Stimulated activated CD8-positive, alpha-beta memory T cell treated with anti-CD3 and anti-CD28 coated beads, Interleukin-2, amount 100 ng/mL, for 48 hours (primary cell): Measurements from ENCODE around the gene PTPN21.

ENCODE experiments used
- DNase-seq, 2 donors: peaks; one replicate each; pipeline ENCODE4 v3.0.0-alpha.2; 2020; ENCODE audit warnings: low read depth in 2 of 2

PTPN21 gene

DNA sequence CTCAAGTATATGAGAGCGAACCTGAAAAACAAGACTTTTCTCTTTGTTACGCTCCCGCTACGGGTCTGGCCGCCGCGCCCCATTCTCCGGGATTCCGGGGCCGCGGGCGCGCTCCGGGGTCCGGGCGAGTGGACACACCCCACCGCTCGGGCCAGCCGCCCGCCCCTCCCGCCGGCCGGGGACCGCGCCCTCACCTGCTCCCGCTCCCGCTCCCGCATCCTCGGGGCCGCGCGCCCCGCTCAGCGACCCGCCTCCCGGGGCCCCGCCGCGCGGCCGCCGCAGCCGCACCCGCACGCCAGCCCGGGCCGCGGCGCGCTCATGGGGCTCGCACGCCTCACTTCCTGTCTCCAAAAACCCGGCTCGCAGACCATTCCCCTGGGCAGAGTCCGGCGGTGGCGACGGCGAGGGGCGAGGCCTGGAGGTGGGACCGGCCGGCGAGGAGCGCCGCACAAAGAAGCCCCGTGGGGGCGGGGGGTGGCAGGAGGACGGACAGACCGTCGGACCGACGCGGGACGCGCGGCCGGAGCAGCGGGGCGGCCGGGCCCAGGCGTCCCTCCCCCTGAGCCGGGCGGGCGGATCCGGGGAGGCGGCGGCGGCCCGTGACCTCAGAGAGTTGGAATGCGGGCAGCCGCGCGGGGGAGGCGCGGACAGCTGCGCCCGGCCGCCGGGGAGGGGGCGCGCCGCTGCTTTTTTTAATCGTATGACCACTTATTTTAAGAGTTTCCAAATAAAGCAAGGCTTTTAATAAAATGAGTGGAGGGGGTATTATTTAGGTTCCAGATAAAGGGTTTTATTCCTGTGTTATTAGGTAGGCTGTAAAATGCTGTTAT, at the start of gene PTPN21:
PTPN21 (minus strand) TSS at position 551 of the 830 bp plus-strand sequence. CDS start 4,590 bp downstream, outside the sequence.
- peak in 1 of 2 donors; percentile 2 for DNase-seq

DNA sequence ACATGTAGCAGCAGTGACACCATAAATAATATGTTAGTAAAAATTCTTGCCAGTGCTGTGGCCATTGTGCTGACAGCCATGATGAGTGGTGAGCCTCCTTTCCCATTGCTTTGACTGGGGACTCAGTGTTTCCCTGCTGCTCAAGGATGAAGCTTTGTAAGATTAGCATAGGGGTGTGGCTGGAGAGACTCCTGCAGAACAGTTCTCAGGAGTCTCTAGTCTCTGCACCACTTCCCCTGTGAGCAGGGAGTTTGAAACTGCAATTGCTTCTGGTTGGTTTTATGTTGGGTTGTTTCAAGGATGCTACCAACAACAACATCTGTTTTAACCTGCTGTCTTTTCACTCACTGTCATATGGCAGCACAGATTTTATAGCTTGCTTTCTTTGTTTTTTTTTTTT, 49.4 kb upstream of the PTPN21 start:
- no peak for DNase-seq

DNA sequence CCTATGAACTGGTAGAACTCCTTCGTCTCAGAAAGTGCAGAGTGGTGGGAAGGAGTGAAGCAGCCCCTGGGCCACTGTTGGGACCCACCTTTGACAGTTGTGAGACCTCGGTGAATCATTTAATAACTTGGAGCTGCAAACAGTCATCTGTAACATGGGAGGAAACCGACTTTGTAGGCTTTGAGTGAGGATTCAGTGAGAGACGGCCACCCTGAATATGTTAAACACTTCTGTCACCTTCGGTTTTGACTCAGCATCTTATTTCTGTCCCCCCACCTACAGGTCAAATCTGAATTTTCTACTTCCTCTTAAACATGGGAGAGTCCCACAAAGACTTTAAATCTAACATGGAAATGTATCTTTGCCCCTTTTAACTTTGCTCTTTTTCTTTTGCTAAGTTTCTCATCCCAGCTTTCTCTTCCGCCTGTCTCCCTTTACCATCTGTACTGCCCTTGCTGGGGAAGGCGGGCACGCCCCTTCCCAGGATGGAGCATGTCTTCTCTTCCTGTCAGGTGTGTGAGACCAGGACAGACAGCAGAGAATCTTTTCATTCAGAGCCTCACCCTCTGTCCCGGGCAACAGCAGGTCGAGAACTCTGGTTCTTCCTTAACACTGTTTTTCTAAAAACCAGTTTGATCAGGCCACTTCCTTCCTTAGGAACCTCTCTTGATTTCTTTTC, 45.1 kb upstream of the PTPN21 start:
- DNase-seq = peak in 1 of 2 donors; percentile 16

DNA sequence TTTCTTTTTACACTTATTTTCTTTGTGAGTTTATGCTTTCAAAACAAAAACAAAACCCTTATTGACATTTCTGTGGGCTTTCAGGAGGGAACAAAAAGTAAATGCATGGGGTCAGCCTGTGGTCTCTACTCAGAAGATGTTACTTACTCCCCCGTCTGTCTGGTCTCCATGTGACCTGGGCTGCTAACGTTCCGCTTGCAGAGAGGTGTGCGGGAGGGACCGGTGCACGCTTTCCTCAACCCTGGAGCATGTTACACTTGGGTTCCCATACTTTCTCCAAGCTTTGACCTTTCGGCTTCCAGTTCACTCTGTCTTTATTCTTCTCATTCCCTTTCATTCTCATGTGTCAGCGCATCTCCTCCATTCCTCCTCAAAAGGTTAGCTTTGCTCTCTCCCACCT, 44.5 kb upstream of the PTPN21 start:
- DNase-seq = no peak

DNA sequence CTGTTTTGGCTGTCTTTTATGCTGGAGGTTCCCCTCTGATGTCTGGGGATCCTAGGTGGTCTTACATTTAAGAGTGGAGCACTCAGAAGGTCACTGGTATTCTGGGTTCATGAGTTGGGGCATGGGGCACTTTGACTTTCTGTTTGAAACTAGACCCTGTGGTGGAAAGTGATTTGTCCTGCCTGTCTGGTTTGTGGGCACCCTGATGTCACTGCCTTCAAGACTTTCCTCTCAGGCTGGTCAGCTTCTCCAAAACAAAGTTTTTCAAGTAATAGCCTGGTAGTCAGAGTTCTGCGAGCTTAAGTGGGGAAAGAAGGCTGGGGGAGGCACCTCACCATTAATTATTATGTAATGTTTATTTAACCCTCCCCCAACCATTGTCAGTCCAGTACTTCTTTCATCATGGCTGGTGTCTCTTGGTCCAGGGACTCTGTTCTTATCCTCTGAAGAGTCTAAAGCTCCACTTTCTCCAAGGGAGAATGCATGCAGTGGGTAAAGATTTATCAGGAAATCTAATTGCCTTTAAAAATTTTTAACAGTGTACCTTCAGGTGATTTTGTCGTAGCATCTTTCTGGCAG, 43.4 kb upstream of the PTPN21 start:
- no peak for DNase-seq

DNA sequence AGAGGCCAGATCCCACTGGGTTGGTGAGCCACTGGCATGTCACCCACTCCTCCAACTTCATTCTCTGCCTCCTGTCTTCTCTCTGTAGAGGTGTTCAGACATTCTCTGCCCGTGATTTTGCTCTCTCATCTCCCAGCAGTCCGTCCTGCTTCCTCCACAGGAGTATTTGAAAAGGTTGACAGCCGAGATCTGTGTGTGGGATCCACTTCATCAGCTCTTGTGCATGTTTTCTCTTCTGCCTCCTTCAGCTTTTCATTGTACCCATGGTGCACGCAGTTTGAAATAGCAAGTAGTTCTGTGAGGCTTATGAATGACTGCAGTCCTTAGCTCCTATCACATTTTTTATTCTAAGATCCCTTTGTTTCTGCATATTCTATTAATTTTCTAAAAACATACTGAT, 42.8 kb upstream of the PTPN21 start:
- no peak for DNase-seq

DNA sequence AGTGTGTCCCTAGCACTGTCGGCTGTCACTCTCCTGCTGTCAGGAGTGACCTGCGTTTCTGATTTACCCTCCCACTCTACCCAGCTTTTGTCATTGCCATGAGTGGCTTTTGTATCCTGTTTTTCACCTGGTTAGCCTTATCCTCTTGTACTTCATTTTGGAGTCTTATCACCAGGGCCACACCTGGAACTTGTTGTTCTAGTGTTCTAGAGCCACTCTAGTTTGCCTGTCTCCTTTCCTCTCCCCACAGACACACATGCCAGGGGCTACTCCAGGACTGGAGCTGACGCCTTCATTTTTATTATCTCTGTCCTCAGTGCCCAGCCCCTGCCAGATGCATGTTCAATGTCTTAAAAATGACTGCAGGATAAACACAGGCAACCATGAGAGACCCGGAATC, 42.2 kb upstream of the PTPN21 start:
- no peak for DNase-seq

DNA sequence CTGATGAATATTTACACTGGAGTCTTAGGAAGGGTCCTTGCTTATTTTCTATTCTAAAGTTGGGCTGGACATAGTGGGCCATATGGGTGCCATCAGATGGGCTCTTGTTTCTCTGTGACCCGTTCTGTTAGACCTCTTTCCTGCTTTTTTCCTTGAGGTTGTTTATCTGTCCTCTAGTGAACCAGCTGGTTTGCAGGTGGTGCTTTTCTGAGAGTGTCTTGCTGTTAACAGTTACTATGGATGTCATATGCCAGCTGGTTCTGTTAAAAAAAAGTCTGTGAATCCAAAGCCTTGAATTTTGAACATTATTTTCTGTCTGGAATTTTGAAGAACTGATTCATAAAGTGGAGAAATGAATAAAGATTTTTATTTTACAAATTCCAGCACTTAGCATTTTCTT, 37.2 kb upstream of the PTPN21 start:
- no peak for DNase-seq

DNA sequence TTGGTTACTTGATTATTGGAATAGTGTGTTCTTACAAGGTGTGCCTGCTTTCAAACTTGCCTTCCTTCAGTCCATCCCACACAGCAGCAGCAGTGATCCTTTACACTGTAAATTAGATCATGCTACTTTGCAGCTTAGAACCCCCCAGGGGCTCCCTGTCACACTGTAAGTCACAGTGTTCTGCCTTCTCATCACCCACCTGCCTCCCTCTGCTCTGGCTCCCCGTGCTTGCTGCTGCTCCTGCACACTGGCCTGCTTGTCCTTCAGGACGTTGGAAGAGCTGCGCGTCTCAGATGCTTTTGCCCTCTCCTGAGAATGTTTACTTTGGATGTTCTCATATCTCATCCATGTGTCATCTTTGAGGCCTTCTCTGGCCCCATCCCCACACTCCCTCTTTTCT, 35.4 kb upstream of the PTPN21 start:
- no peak for DNase-seq

DNA sequence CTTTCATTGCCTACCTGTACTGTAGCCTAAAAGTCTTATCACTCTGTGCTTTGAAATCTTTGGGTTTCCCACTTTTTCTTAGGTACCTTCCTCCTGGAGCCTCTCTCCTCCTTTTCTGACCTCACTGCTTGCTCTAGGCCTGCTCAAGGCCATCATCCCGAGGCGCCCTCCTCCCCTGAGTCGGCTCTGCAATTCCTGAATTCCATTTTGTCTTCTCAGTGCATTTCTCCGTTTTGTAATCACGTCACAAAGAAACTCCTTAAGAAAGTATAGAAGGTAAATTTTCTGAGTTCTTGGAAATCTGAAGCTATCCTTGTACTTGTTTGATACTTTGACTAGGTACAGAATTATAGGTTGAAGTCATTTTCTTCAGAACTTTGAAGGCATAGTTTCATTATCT, 33.3 kb upstream of the PTPN21 start:
- DNase-seq = no peak

DNA sequence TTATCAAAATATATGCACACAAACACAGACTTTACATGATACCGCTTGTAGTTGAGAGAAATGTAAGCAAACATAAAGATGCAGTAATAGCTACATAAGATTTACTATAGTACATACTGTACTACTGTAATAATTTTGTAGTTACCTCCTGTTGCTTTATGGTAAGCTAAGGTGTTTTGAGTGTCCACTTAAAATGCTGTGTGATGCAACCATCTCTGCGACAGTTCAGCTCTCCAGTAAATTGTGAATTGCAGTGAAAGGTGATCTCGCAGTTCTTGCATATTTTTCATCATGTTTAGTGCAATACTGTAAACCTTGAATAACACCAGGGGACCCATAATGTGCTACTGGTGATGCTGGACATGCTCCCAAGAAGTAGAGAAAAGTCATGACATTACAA, 29.6 kb upstream of the PTPN21 start:
- DNase-seq = no peak

DNA sequence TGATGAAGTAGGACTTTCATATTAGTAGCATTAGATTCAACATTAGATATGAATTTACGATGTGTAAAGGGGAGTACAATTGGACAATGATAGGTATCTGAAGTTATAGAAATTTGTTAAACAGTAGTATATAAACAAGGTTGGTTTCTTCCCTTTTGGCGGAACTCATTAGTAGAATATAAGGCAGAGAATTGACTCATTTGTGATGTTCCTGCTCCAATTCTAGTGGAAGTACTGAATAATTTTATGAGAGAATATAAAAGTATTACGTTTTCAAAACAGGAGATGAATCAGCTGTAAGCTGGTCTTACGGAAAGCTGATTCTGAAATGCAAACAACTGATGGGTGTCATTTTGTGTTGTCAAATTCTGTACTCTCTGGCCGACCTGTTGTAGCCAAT, 21.4 kb upstream of the PTPN21 start:
- no peak for DNase-seq

DNA sequence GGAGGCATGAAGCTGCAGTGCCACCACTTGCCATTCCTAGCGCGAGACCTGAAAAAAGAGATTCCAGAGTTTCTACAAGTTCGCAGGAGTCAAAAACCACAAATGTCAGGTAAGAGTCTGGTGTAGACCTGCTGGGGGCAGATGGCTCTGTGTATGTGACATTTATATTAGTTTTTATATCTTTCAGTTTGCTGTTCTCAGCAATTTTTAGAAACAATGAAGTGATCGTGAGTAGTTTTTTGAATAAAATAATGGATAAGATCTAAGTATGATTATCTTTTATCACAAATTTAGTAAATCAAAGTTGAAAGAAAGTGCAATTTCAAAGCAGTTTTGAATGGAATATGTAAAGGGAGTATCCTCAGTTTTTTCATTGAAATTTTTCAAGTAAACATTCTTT, 17.3 kb upstream of the PTPN21 start:
- DNase-seq = no peak

DNA sequence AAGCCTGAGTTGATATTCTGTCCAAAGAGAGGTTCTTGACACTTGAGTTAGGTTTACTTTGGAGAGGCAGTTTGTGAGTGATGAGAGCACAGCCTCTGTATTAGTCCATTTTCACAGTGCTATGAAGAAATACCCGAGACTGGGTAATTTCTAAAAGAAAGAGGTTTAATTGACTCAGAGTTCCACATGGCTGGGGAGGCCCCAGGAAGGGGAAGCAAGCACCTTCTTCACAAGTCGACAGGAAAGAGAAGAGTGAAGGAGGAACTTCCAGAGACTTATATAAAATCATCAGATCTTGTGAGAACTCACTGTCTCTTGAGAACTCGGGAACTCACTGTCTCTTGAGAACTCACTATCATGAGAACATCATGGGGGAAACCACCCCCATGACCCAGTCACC, 13.4 kb upstream of the PTPN21 start:
- no peak for DNase-seq

DNA sequence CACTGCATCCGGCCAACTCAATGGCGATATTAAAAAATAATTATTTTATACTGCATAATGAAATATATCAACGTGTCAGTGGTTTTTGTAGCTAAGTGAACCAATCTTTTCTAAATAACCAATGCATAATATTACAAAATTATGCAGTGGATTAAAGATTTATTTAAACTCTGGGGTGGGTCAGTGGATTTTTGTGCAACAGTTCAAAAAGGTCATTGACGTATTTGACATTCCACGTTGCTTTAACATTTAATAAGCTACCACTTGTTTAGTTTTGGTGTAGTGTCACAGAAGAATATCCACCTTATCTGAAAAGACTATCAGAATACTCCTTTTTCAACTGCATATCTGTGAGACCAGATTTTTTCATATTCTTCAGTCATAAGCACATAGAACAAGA, 10.6 kb upstream of the PTPN21 start:
- DNase-seq = no peak

DNA sequence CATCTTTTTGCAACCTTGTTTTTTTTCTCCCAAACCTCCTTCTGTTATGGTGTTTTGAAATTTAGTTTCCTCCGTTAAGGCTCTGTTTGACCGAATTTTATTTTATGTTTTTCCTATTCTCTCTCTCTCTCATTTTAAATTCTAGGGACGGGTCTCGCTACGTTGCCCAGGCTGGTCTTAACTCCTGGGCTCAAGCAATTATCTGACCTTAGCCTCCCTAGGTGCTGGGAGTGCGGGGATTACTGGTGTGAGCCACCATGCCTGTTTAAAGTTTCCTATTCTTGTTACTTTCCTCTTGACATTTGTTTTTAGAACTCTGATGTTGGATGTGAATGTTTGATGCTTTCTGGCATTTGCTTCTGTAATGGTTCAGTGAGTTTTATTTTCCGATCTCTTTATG, 9.0 kb upstream of the PTPN21 start:
- DNase-seq = no peak

DNA sequence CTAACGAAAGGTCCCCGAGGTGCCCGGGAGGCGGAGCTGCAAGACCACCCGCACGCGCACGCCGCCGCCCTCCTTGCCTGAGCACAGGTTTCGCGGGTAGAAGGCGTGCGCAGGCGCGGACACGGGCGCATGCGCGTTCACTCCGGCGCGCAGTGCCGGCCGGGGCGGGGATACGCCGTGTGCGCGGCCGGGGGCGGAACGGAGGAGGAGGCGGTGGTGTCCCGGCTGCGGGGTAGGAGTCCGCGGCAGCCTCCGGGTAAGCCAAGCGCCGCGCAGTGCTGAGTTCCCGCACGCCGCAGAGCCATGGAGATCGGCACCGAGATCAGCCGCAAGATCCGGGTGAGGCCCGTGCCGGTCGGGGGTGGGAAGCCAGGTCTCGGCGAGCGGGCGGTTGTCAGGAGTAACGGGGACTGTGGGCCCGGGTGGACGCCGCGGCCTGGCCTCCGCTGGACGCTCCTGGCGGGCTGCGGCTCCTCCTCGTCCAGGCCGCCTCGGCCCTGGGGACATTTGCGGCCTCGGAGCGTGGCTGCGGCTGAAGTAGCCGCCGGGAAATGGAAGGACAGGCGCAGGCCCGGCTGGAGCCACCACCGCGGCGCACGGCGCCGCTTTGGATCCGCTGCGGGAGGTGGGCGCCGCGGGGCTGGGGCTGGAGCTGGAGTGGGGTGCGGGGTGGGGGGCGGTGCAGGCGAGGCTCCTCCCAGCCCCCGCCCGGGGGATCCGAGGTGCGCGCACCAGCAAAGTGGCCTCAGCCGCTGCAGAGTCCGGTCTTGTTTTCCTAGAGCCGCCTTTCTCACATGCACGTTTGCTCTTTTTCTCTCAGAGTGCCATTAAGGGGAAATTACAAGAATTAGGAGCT, 8.3 kb upstream of the PTPN21 start, which contains the start of gene ZC3H14:
ZC3H14 (plus strand) TSS at position 207 of the 856 bp plus-strand sequence; CDS start at position 304, 97 bp downstream.
- DNase-seq = peak; percentile 80 to 84

DNA sequence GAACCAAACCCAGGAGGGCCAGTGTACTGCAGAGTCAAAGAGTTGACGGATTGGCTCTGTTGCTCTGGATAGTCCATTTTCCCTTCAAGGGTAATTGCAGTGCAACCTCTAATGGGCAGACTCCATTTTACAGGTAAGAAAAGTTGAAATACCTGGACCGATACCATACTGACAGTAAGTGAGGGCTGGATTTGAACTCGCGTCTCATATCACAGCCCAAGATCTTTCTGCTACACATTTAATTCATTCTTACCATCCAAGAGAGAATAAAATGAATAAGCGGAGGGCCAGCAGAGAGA, 7.7 kb upstream of the PTPN21 start:
- DNase-seq = no peak

DNA sequence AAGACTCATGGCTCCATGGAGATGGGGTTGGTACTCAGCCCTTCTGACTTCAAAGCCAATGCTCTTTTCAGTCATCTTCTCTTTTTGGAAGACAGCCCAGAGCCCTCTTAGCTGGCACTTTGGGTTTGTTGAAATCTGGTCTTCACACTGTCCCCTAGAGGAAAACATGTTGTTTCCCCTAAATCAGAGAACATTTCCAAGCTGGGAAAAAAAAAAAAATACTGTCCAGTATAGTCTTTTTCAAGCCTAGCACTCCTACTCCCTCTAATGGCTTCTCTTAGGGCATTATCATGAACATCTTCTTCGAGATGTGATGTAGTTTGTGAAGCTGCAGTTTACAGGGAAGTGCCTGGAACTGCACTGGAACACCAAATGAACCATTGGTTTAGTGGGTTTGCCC, 5.0 kb upstream of the PTPN21 start:
- no peak for DNase-seq

DNA sequence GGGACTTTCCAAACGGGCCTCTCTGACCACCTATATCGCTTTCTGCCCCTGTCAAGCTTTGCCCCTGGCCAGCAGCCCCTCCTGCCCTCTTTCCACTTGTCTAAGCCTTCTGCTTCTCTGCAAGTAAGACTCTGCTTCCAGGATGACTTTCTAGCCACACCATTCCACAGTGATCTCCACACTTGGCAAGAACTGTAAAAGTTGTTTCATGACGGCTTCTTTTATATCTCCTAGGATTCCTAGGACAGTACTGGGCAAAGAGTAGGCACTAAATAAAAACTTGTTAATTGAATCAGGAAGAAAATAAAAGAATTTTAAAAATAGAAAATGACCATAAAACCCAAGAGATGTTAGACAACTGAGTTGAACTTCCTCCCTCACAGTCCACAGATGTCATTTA, 1.8 kb upstream of the PTPN21 start:
- no peak for DNase-seq

DNA sequence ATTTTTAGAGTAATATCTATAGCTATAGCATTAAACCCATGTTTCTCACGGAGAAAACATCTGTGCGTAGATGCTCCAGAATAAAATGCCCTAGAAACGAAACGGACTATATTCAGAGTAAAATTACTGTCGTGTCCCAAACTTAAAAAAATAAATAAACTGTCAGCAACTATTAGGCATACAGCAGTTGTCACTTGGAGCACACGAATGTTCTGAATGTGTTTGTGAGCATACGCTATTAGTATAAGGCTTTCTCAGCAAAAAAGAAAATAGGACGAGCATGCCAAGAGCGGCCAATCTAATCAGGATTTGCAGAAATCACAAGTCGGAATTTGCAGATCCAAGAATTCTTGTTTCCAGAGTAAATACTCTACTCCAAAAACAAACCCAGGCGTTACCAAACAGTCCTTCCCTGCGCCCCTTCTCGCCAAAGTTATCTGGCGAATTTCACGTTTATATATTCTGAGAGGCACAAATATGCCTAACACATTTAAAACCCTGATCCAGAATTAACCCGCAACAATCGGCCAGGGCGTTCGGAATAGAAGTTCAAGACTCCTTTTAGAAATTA, 836 bp downstream of the PTPN21 start:
- DNase-seq = no peak

DNA sequence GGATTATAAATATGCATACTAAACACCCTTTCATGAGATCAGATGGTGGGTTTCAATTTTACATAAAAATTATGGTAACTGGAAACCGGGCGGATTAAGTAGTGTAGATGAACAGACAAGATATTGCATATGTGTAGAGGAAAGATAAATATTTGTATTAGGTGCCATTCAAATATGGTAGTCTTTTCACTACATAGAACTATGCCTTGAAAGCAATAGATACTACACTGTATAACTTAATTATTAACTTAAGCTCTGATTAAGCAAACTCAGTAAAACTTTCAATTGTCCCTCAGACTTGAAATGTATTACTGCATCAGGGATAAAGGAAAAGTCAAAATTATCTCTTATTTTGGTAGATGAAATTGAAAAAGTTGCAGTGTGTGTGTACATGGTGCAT, 1.9 kb downstream of the PTPN21 start:
- no peak for DNase-seq
